OCI-LY3 (cell line): ENCODE measurements around the gene POLH.
"Not testable (repeated sequence)": the region's sequence is repeated elsewhere in the genome, so short reads cannot be mapped to it uniquely, and the experiment has no call there.

Source experiments
- H2AFZ ChIP-seq: fragments of 200-600, 300-600 bp; shearing (Covaris generic); 2 replicates; pipeline ENCODE4 v1.6.0; 2014; ENCODE audit warnings: antibody characterized with exemption, low read depth, low read length
- H3K27ac ChIP-seq: fragments of 200-600, 300-600 bp; sonication (generic); 2 replicates; pipeline ENCODE4 v1.5.1; 2014; ENCODE audit warnings: mild to moderate bottlenecking, low read length, moderate library complexity, mixed read lengths
- H3K27me3 ChIP-seq: fragments of 200-600, 300-600 bp; sonication (generic); 2 replicates; pipeline ENCODE4 v1.6.1; 2014; ENCODE audit warnings: low read depth, low read length, mixed read lengths
- H3K36me3 ChIP-seq: fragments of 200-600, 300-600 bp; sonication (generic); replicated peaks from 2 replicates; pipeline ENCODE3; 2014; ENCODE audit warnings: low read depth, low read length, mixed read lengths
- H3K4me1 ChIP-seq: fragments of 300-600, 200-600 bp; sonication (generic); 2 replicates; pipeline ENCODE4 v1.6.1; 2014; ENCODE audit warnings: low read length, mixed read lengths
- H3K4me2 ChIP-seq: fragments of 200-600, 300-600 bp; sonication (generic); 2 replicates; pipeline ENCODE4 v1.6.1; 2014; ENCODE audit warnings: low read length, mixed read lengths
- H3K4me3 ChIP-seq: fragments of 300-600, 200-600 bp; sonication (generic); 2 replicates; pipeline ENCODE4 v1.5.1; 2014; ENCODE audit warnings: antibody characterized with exemption, mild to moderate bottlenecking, low read length, moderate library complexity
- H3K79me2 ChIP-seq: fragments of 300-600, 200-600 bp; shearing (Covaris generic); 2 replicates; pipeline ENCODE4 v1.6.1; 2014; ENCODE audit warnings: mild to moderate bottlenecking, low read length, mixed read lengths
- H3K9ac ChIP-seq: fragments of 300-600, 200-600 bp; shearing (Covaris generic); 2 replicates; pipeline ENCODE4 v1.6.0; 2014; ENCODE audit warnings: mild to moderate bottlenecking, low read length, moderate library complexity
- H3K9me3 ChIP-seq: fragments of 200-600, 300-600 bp; shearing (Covaris generic); 2 replicates; pipeline ENCODE4 v1.6.1; 2014; ENCODE audit warnings: low read length, mixed read lengths; ENCODE audit not compliant: insufficient read depth
- H4K20me1 ChIP-seq: fragments of 200-600, 300-600 bp; sonication (generic); 2 replicates; pipeline ENCODE4 v1.6.1; 2016; ENCODE audit warnings: low read length, mixed read lengths; ENCODE audit not compliant: insufficient read depth
- CTCF ChIP-seq: fragments of 200-600, 300-600 bp; sonication (generic); IDR thresholded peaks from 2 replicates; pipeline ENCODE4 v1.5.1; 2014; ENCODE audit warnings: antibody characterized with exemption, low read length, low read depth
- EZH2phosphoT487 ChIP-seq: fragments of 200-600 bp; shearing (Covaris generic); IDR thresholded peaks from 2 replicates; pipeline ENCODE4 v1.6.1; 2018; ENCODE audit warnings: antibody characterized with exemption, mixed run types, low read depth

POLH gene

GRCh38 chr6:43579171-43579570 lies 3.2 kb downstream of the POLH start:
- H3K4me2 ChIP-seq = no peak overlapping the region
- H3K4me3 ChIP-seq = no peak overlapping the region
- H3K9ac ChIP-seq = no peak overlapping the region
- H2AFZ ChIP-seq = no peak overlapping the region
- H3K36me3 ChIP-seq = peaks cover 39% of the 10 kb centered on the region
- TF ChIP-seq EZH2phosphoT487 = no peak
- TF ChIP-seq CTCF = no peak
- peaks cover 62% of the 10 kb centered on the region for H3K79me2 ChIP-seq
- peaks cover 9% of the 10 kb centered on the region; the same call in 1 of the 2 replicates for H4K20me1 ChIP-seq
- H3K27me3 ChIP-seq = no peaks in the 10 kb centered on the region
- peaks cover 25% of the 10 kb centered on the region for H3K4me1 ChIP-seq
- no peak overlapping the region for H3K27ac ChIP-seq
- no peaks in the 10 kb centered on the region for H3K9me3 ChIP-seq

- Histone ChIP-seq H3K4me2 (no peak overlapping the region), H3K79me2 (peaks cover 27% of the 10 kb centered on the region), H3K27me3 (no peaks in the 10 kb centered on the region), H3K36me3 (peaks cover 70% of the 10 kb centered on the region), H3K27ac (no peak overlapping the region), H3K4me3 (no peak overlapping the region), H4K20me1 (peaks cover 9% of the 10 kb centered on the region; the same call in 1 of the 2 replicates), H3K9me3 (no peaks in the 10 kb centered on the region), H3K9ac (no peak overlapping the region), H3K4me1 (peaks cover 11% of the 10 kb centered on the region), H2AFZ (no peak overlapping the region)
- TF ChIP-seq EZH2phosphoT487 = no peak
- no peak for TF ChIP-seq CTCF
Observed at GRCh38 chr6:43582911-43583310, 6.9 kb downstream of the POLH start.

GRCh38 chr6:43584892-43585570 lies 9.0 kb downstream of the POLH start:
- peaks cover 11% of the 10 kb centered on the region for H3K4me1 ChIP-seq
- no peak overlapping the region for H3K4me3 ChIP-seq
- no peak overlapping the region for H2AFZ ChIP-seq
- H4K20me1 ChIP-seq = peaks cover 9% of the 10 kb centered on the region; the same call in 1 of the 2 replicates
- no peaks in the 10 kb centered on the region for H3K27me3 ChIP-seq
- H3K4me2 ChIP-seq = no peak overlapping the region
- no peak for TF ChIP-seq CTCF
- no peak for TF ChIP-seq EZH2phosphoT487
- H3K9me3 ChIP-seq = no peaks in the 10 kb centered on the region
- H3K36me3 ChIP-seq = peaks cover 64% of the 10 kb centered on the region
- no peak overlapping the region for H3K27ac ChIP-seq
- peaks cover 9% of the 10 kb centered on the region for H3K79me2 ChIP-seq
- H3K9ac ChIP-seq = no peak overlapping the region

GRCh38 chr6:43588194-43588593 lies 12.2 kb downstream of the POLH start:
- H3K27me3 ChIP-seq = no peaks in the 10 kb centered on the region
- TF ChIP-seq EZH2phosphoT487 (no peak), CTCF (no peak)
- H3K27ac ChIP-seq = no peak overlapping the region
- no peak overlapping the region for H3K4me3 ChIP-seq
- peaks cover 66% of the 10 kb centered on the region for H3K36me3 ChIP-seq
- H3K4me1 ChIP-seq = peaks cover 7% of the 10 kb centered on the region
- H3K79me2 ChIP-seq = no peaks in the 10 kb centered on the region; the same call in 1 of the 2 replicates
- H3K9me3 ChIP-seq = no peaks in the 10 kb centered on the region
- H4K20me1 ChIP-seq = peaks cover 4% of the 10 kb centered on the region; the same call in 1 of the 2 replicates
- no peak overlapping the region for H3K4me2 ChIP-seq
- H3K9ac ChIP-seq = no peak overlapping the region
- no peak overlapping the region for H2AFZ ChIP-seq

GRCh38 chr6:43589564-43589963 lies 13.6 kb downstream of the POLH start:
- not testable (repeated sequence) for H3K4me3 ChIP-seq, H4K20me1 ChIP-seq, H3K4me1 ChIP-seq, H2AFZ ChIP-seq, H3K4me2 ChIP-seq, H3K79me2 ChIP-seq, H3K27ac ChIP-seq, H3K27me3 ChIP-seq, H3K9me3 ChIP-seq, H3K9ac ChIP-seq
- peaks cover 54% of the 10 kb centered on the region for H3K36me3 ChIP-seq
